CD4-positive, alpha-beta T cell treated with Interferon gamma for 1 hour (primary cell): ENCODE data around the gene TXN2.

Experiments
- DNase-seq: peaks from one replicate; pipeline ENCODE4 v3.0.0-alpha.2; 2020

The TXN2 gene

GRCh38 chr22:36480941-36481392 is 473 bp downstream of the TXN2 start:
- no peak for DNase-seq

GRCh38 chr22:36478966-36479365 is 2.5 kb downstream of the TXN2 start:
- no peak for DNase-seq

- DNase-seq = no peak
Measured at GRCh38 chr22:36475341-36475740, 6.1 kb downstream of the TXN2 start.

GRCh38 chr22:36472689-36473088 is 8.8 kb downstream of the TXN2 start:
- no peak for DNase-seq

GRCh38 chr22:36471341-36471821 is 10.1 kb downstream of the TXN2 start:
- DNase-seq = no peak

- DNase-seq = no peak
Measured at GRCh38 chr22:36470994-36471331, 10.5 kb downstream of the TXN2 start.

- DNase-seq = peak; percentile 85
Measured at GRCh38 chr22:36470162-36470993, 11.1 kb downstream of the TXN2 start.

- no peak for DNase-seq
Measured at GRCh38 chr22:36469094-36469710, 12.2 kb downstream of the TXN2 start.

GRCh38 chr22:36467946-36468345 is 13.5 kb downstream of the TXN2 start:
- no peak for DNase-seq

GRCh38 chr22:36467042-36467810 is 14.2 kb downstream of the TXN2 start:
- DNase-seq = no peak

GRCh38 chr22:36466258-36466657 is 15.2 kb downstream of the TXN2 start:
- DNase-seq = no peak

- DNase-seq = no peak
Measured at GRCh38 chr22:36465232-36466021, 16.0 kb downstream of the TXN2 start.

GRCh38 chr22:36464715-36465231 is 16.7 kb downstream of the TXN2 start:
- no peak for DNase-seq

GRCh38 chr22:36463783-36464184 is 17.7 kb downstream of the TXN2 start:
- no peak for DNase-seq

- no peak for DNase-seq
Measured at GRCh38 chr22:36461665-36462649, 19.5 kb downstream of the TXN2 start.

- no peak for DNase-seq
Measured at GRCh38 chr22:36460202-36460601, 21.2 kb downstream of the TXN2 start.

- DNase-seq = no peak
Measured at GRCh38 chr22:36457688-36458450, 23.6 kb downstream of the TXN2 start.

- no peak for DNase-seq
Measured at GRCh38 chr22:36456464-36456845, 25.0 kb downstream of the TXN2 start.

- DNase-seq = no peak
Measured at GRCh38 chr22:36455571-36456463, 25.6 kb downstream of the TXN2 start.
